ENCODE data around the gene ZGRF1.
"Not testable (repeated sequence)": the region's sequence is repeated elsewhere in the genome, so short reads cannot be mapped to it uniquely, and the experiment has no call there.

ZGRF1 gene

GRCh38 chr4:112502871-112503270 lies 133.8 kb downstream of the ZGRF1 start:
- H3K27ac ChIP-seq = no peak overlapping the region
- no peaks in the 10 kb centered on the region for H3K9me3 ChIP-seq (ENCODE audit: severe bottlenecking)
- no peak overlapping the region for H3K4me3 ChIP-seq (ENCODE audit: low read depth, low read length)
- DNase-seq = no peak
- H3K27me3 ChIP-seq (ENCODE audit: insufficient read depth, low read depth, severe bottlenecking) = peaks cover 58% of the 10 kb centered on the region
- no peaks in the 10 kb centered on the region for H3K36me3 ChIP-seq
- TF ChIP-seq CTCF (IDR thresholded peaks at IDR 0.05; ENCODE audit: low read depth, low read length) = no peak

GRCh38 chr4:112492321-112492720 lies 144.4 kb downstream of the ZGRF1 start:
- H3K27ac ChIP-seq = no peak overlapping the region
- H3K36me3 ChIP-seq = no peaks in the 10 kb centered on the region
- peaks cover 10% of the 10 kb centered on the region for H3K27me3 ChIP-seq (ENCODE audit: insufficient read depth, low read depth, severe bottlenecking)
- peaks cover 15% of the 10 kb centered on the region for H3K9me3 ChIP-seq (ENCODE audit: severe bottlenecking)
- no peak overlapping the region for H3K4me3 ChIP-seq (ENCODE audit: low read depth, low read length)
- DNase-seq = no peak
- TF ChIP-seq CTCF (IDR thresholded peaks at IDR 0.05; ENCODE audit: low read depth, low read length) = no peak

- not testable (repeated sequence) for H3K4me3 ChIP-seq (ENCODE audit: low read depth, low read length); H3K36me3 ChIP-seq; DNase-seq; H3K27ac ChIP-seq
- Histone ChIP-seq H3K27me3 (ENCODE audit: insufficient read depth, low read depth, severe bottlenecking) (peaks cover 18% of the 10 kb centered on the region), H3K9me3 (ENCODE audit: severe bottlenecking) (peaks cover 15% of the 10 kb centered on the region)
Measured at GRCh38 chr4:112490808-112491207, 145.9 kb downstream of the ZGRF1 start.
